A549 (cell line): ENCODE data around the gene IGF1R. TPM values are rescaled to one million over a fixed set of nuclear protein-coding genes. Genes with fewer than 3 reads are reported as not detected.

Experiments
- ATAC-seq, 2 experiments: fragments of 200-7000 bp in 1 of 2; fragments of >200 bp in 1 of 2; cut with Nextera tagmentation in 1 of 2; cut with Tn5 transposase in 1 of 2; 3 replicates each; pipeline versions ENCODE4 v1.8.0 to v1.9.1; 2018 to 2020; ENCODE audit warnings: mild to moderate bottlenecking in 1 of 2, moderate library complexity in 1 of 2
- CTCF ChIA-PET: fragments of 300-600 bp; sonication (Branson Sonifier 250); formaldehyde crosslinking; extraction: SDS; loops from one replicate; lab custom pipeline; 2021; ENCODE audit warnings: antibody characterized with exemption, inconsistent platforms; lab: Yijun Ruan, JAX
- POLR2A ChIA-PET: fragments of 350-600 bp; formaldehyde crosslinking; extraction: SDS; loops from one replicate; lab custom pipeline; 2021; ENCODE audit warnings: antibody characterized with exemption, inconsistent platforms; lab: Yijun Ruan, JAX
- DNase-seq, 2 experiments: peaks; one replicate each; pipeline versions ENCODE4 v3.0.0 to v3.0.0-alpha.2; 2011 to 2016; ENCODE audit warnings: low read depth in 1 of 2, low spot score in 1 of 2
- FAIRE-seq: peaks from 2 replicates; lab custom pipeline; 2011; peaks lifted over from hg19 to GRCh38; lab: Jason Lieb, UNC
- H3K27ac ChIP-seq, 2 experiments: fragments of >200 bp; sonication (Bioruptor Twin); formaldehyde crosslinking; 3 replicates each; pipeline ENCODE4 v1.5.1; 2016 to 2017
- H3K4me1 ChIP-seq: fragments of >200 bp; sonication (Bioruptor Twin); formaldehyde crosslinking; 3 replicates; pipeline ENCODE4 v1.6.1; 2016
- H3K4me2 ChIP-seq: fragments of >200 bp; sonication (Bioruptor Twin); formaldehyde crosslinking; 3 replicates; pipeline ENCODE4 v1.6.1; 2016
- H3K4me3 ChIP-seq: fragments of >200 bp; sonication (Bioruptor Twin); formaldehyde crosslinking; 3 replicates; pipeline ENCODE4 v1.5.1; 2016
- H3K9me3 ChIP-seq: fragments of >200 bp; sonication (Bioruptor Twin); formaldehyde crosslinking; 3 replicates; pipeline ENCODE4 v1.6.1; 2016
- CBX8 ChIP-seq: fragments of 200-600 bp; sonication (generic); IDR thresholded peaks from 2 replicates; pipeline ENCODE4 v1.6.1; 2016
- CEBPB ChIP-seq, 2 experiments: fragments of >200 bp in 1 of 2; sonication (Bioruptor Twin) in 1 of 2; formaldehyde crosslinking in 1 of 2; IDR thresholded peaks; 2 replicates each; pipeline ENCODE4 v1.6.1; 2012 to 2016
- CHD4 ChIP-seq: fragments of 200-600 bp; sonication (generic); IDR thresholded peaks from 2 replicates; pipeline ENCODE4 v1.6.1; 2016; ENCODE audit warnings: antibody characterized with exemption, mild to moderate bottlenecking, borderline replicate concordance
- CTCF ChIP-seq: fragments of >200 bp; sonication (Bioruptor Twin); formaldehyde crosslinking; IDR thresholded peaks from 3 replicates; pipeline ENCODE4 v1.5.1; 2016
- E2F6 ChIP-seq: IDR thresholded peaks from 2 replicates; pipeline ENCODE4 v1.6.1; 2012; ENCODE audit warnings: low read depth, borderline replicate concordance
- EHF ChIP-seq: fragments of 250-450 bp; sonication (Bioruptor Pico); IDR thresholded peaks from 2 replicates; pipeline ENCODE4 v1.5.0; 2020; ENCODE audit warnings: mild to moderate bottlenecking
- EP300 ChIP-seq, 2 experiments: fragments of >200 bp; sonication (Bioruptor Twin); formaldehyde crosslinking; IDR thresholded peaks; 2 replicates in 1 of 2; 3 replicates in 1 of 2; pipeline ENCODE4 v1.6.1; 2016 to 2017
- FOSB ChIP-seq: fragments of 250-450 bp; sonication (Bioruptor Pico); IDR thresholded peaks from 2 replicates; pipeline ENCODE4 v1.5.0; 2020; ENCODE audit warnings: mild to moderate bottlenecking, moderate library complexity
- HDAC2 ChIP-seq: fragments of 200-600 bp; sonication (generic); IDR thresholded peaks from 2 replicates; pipeline ENCODE4 v1.6.1; 2016
- HMGXB4 ChIP-seq: fragments of 250-450 bp; sonication (Bioruptor Pico); IDR thresholded peaks from 2 replicates; pipeline ENCODE4 v1.5.0; 2021; ENCODE audit warnings: mild to moderate bottlenecking, moderate library complexity, borderline replicate concordance
- HOXB13 ChIP-seq: fragments of 250-450 bp; sonication (Bioruptor Pico); IDR thresholded peaks from 2 replicates; pipeline ENCODE4 v1.5.0; 2020; ENCODE audit warnings: low read depth, mild to moderate bottlenecking, moderate library complexity
- HOXB5 ChIP-seq: fragments of 250-450 bp; sonication (Bioruptor Pico); IDR thresholded peaks from 2 replicates; pipeline ENCODE4 v1.5.0; 2020; ENCODE audit warnings: mild to moderate bottlenecking, moderate library complexity
- JUN ChIP-seq, 2 experiments: fragments of >200 bp; sonication (Bioruptor Twin); formaldehyde crosslinking; IDR thresholded peaks; 2 replicates in 1 of 2; 3 replicates in 1 of 2; pipeline ENCODE4 v1.6.1; 2016 to 2017
- JUNB ChIP-seq: fragments of >200 bp; sonication (Bioruptor Twin); formaldehyde crosslinking; IDR thresholded peaks from 2 replicates; pipeline ENCODE4 v1.6.1; 2016
- KDM1A ChIP-seq: fragments of 200-600 bp; sonication (generic); IDR thresholded peaks from 2 replicates; pipeline ENCODE4 v1.6.1; 2016; ENCODE audit warnings: low read depth, mild to moderate bottlenecking
- MAFK ChIP-seq: fragments of 450-650 bp; IDR thresholded peaks from 2 replicates; pipeline ENCODE4 v1.6.1; 2014; ENCODE audit not compliant: partially characterized antibody
- NFE2L2 ChIP-seq: fragments of 150-350 bp; conservative IDR thresholded peaks from 2 replicates; pipeline ENCODE4 v1.6.1; 2014; ENCODE audit warnings: low read length
- NR3C1 ChIP-seq: fragments of >200 bp; sonication (Bioruptor Twin); formaldehyde crosslinking; IDR thresholded peaks from 3 replicates; pipeline ENCODE4 v1.6.1; 2017
- PBX3 ChIP-seq: IDR thresholded peaks from 2 replicates; pipeline ENCODE4 v1.6.1; 2012
- POLR2A ChIP-seq: IDR thresholded peaks from 2 replicates; pipeline ENCODE4 v1.6.1; 2012; ENCODE audit warnings: mild to moderate bottlenecking, low read length
- POLR2AphosphoS2 ChIP-seq: conservative IDR thresholded peaks from 2 replicates; pipeline ENCODE4 v1.6.1; 2012; ENCODE audit warnings: low read length, improper control_type of control experiment, inconsistent platforms
- RAD21 ChIP-seq, 2 experiments: fragments of >200 bp in 1 of 2; sonication (Bioruptor Twin) in 1 of 2; formaldehyde crosslinking in 1 of 2; IDR thresholded peaks in 1 of 2; conservative IDR thresholded peaks in 1 of 2; 2 replicates in 1 of 2; 3 replicates in 1 of 2; pipeline ENCODE4 v1.6.1; 2012 to 2018; ENCODE audit warnings: inconsistent platforms in 1 of 2
- RFX5 ChIP-seq: fragments of 450-650 bp; IDR thresholded peaks from 2 replicates; pipeline ENCODE4 v1.7.1; 2014; ENCODE audit warnings: antibody characterized with exemption, mild to moderate bottlenecking, moderate library complexity
- SREBF2 ChIP-seq: fragments of 450-650 bp; IDR thresholded peaks from 2 replicates; pipeline ENCODE4 v1.6.1; 2014; ENCODE audit warnings: mild to moderate bottlenecking, moderate library complexity
- TP53 ChIP-seq: fragments of 250-450 bp; sonication (Bioruptor Pico); IDR thresholded peaks from 2 replicates; pipeline ENCODE4 v1.5.0; 2021; ENCODE audit warnings: mild to moderate bottlenecking, moderate library complexity
- USF2 ChIP-seq: fragments of 450-650 bp; IDR thresholded peaks from 2 replicates; pipeline ENCODE4 v1.6.1; 2014; ENCODE audit warnings: antibody characterized with exemption
- WGBS: methylation state at CpG from one replicate; pipeline ENCODE4 v1.1.6; 2017; ENCODE audit errors: missing lambda C conversion rate; 5-methylcytosine and 5-hydroxymethylcytosine counted together
- polyA plus RNA-seq, 4 experiments: library from polyadenylated mRNA; depleted of rRNA in 3 of 4; stranded (reverse); fragments of >200 nt; fragmentation: RNase III in 1 of 4; extraction: RNeasy Plus Mini Kit Qiagen cat#74134 plus additional on column Dnase treatment in 1 of 4; gene quantifications; 2 replicates in 3 of 4; 3 replicates in 1 of 4; pipeline ENCODE4 v1.2.3, GENCODE V29; 2011 to 2017
- TF ChIP-seq, protein P1 (sequence below): fragments of 250-450 bp; sonication (Bioruptor Pico); IDR thresholded peaks from 2 replicates; pipeline ENCODE4 v1.5.0; 2020; ENCODE audit warnings: low read depth, mild to moderate bottlenecking, moderate library complexity

The IGF1R gene
- polyA plus RNA-seq, 2 of the 4 experiments (the other 2 are of a cell fraction): 42.6 to 69.5 TPM

- TF ChIP-seq E2F6 (no peak), CBX8 (no peak), POLR2A (no peak), RAD21 (conservative IDR thresholded peaks at IDR 0.05 in 1 of 2, IDR thresholded peaks at IDR 0.05 in 1 of 2) (no peak; a peak in 1 of 5 replicates), SREBF2 (no peak), HMGXB4 (CRISPR knock-in tag) (no peak), JUNB (peak; percentile 92), NFE2L2 (no peak), JUN (IDR thresholded peaks at IDR 0.05) (peak in 1 of 2 experiments; percentile 59; a peak in 2 of 5 replicates), CTCF (no peak), USF2 (no peak)
Measured at GRCh38 chr15:98872774-98873173, 224.4 kb downstream of the IGF1R start (continued).

DNA sequence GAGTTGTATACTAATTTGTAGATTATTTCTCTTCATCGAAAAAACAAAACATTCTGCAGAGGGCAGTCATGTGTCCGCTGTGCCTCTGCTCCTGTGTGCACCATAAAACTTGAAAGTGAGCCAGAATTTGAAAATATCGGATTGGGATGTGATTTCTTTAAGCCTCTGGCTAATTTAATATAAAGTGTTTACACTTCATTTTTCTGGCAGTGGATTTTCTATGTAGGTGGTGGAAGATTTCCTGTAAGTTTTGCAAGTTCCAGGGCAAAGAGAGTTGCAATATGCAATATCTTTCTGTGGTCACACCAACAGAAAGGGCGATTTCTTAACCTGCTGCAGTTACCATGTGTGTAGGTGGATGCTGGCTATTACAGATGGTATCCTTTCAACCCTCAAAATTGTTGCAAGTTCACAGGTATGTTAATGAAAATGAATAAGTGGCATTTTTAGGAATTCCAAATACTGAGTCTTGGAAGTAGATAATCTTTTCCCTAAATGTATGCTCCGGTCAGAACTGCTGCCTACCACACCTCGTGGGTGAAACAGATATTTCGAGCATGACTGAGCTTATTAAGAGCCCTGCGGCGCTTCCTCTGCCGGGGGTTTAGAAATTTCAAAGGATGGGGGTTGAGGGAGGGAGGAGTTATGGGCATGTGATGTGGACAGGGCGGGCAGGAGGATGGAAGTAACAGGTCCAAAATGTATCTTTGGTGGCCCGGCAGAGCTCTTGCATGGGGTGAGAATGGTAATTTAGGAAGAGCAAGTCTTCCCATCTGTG is 225.3 kb downstream of the IGF1R start:
- under 1% methylated on average over 12 of the region's 12 CpGs for WGBS
- Histone ChIP-seq H3K4me3 (peak overlapping the region; percentile 26), H3K27ac (peak overlapping the region; percentile 95 to 97), H3K4me1 (peaks cover 96% of the 10 kb centered on the region), H3K4me2 (peak overlapping the region; percentile 79), H3K9me3 (no peaks in the 10 kb centered on the region)
- FAIRE-seq (no peak), DNase-seq (peak; percentile 97), ATAC-seq (peak; percentile 86 to 89)
- CTCF ChIA-PET: interaction anchor here (0.6 to 6.6 kb wide), 17 partner anchors 9 to 1606 kb away, joined by 3 to 97 read pairs (median 14); no protein-coding TSS in a partner anchor
- POLR2A ChIA-PET: interaction anchor here (1.0 to 4.4 kb wide), 11 partner anchors 9 to 226 kb away, joined by 3 to 61 read pairs (median 6); no protein-coding TSS in a partner anchor
- TF ChIP-seq TP53 (peak; percentile 16; the same call in 1 of the 2 replicates), HOXB13 (peak; percentile 60; the same call in 1 of the 2 replicates), CTCF (peak; percentile 43), CEBPB (IDR thresholded peaks at IDR 0.05) (peak; percentile 84 to 98), FOSB (CRISPR knock-in tag) (0 out of 2 replicates have a peak, but pooled peaks have one; percentile 42), MAFK (peak; percentile 86), POLR2AphosphoS2 (no peak), USF2 (peak; percentile 84), RFX5 (0 out of 2 replicates have a peak, but pooled peaks have one; percentile 36), KDM1A (no peak), HOXB5 (CRISPR knock-in tag) (no peak), NR3C1 (no peak), EHF (peak; percentile 44; the same call in 1 of the 2 replicates), JUN (IDR thresholded peaks at IDR 0.05) (peak; percentile 95 to 98; a peak in 4 of 5 replicates), EP300 (IDR thresholded peaks at IDR 0.05) (peak; percentile 96 to 99), HDAC2 (no peak), PBX3 (0 out of 2 replicates have a peak, but pooled peaks have one; percentile 58), CHD4 (no peak)
- TF ChIP-seq, protein P1, sequence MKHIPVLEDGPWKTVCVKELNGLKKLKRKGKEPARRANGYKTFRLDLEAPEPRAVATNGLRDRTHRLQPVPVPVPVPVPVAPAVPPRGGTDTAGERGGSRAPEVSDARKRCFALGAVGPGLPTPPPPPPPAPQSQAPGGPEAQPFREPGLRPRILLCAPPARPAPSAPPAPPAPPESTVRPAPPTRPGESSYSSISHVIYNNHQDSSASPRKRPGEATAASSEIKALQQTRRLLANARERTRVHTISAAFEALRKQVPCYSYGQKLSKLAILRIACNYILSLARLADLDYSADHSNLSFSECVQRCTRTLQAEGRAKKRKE: peak; percentile 65; the same call in 1 of the 2 replicates
